GM18951 (cell line): ENCODE measurements around the gene AFP.

ENCODE experiments used
- POLR2A ChIP-seq: IDR thresholded peaks from 4 replicates; pipeline ENCODE4 v1.6.1; 2011; ENCODE audit warnings: mild to moderate bottlenecking; ENCODE audit not compliant: insufficient read length, insufficient read depth; ENCODE audit errors: extremely low read depth
- in situ Hi-C: fragments of 300-500 bp; cut with MboI; formaldehyde crosslinking; loops from one replicate; pipeline ENCODE4 v1.12.0; 2022; ENCODE audit warnings: low sequenced_read_pairs, mixed read lengths, inconsistent platforms; ENCODE audit not compliant: unreplicated experiment

AFP gene

GRCh38 chr4:73420615-73421014 lies 15.4 kb upstream of the AFP start:
- in situ Hi-C loops: no loop called here
- TF ChIP-seq POLR2A: no peak

GRCh38 chr4:73421708-73422457 lies 14.1 kb upstream of the AFP start:
- in situ Hi-C loops: no loop called here
- TF ChIP-seq POLR2A: no peak

- TF ChIP-seq POLR2A: no peak
- in situ Hi-C loops: no loop called here
Observed at GRCh38 chr4:73422458-73422752, 13.6 kb upstream of the AFP start.

- in situ Hi-C loops: no loop called here
- no peak for TF ChIP-seq POLR2A
Observed at GRCh38 chr4:73423184-73423583, 12.8 kb upstream of the AFP start.

- in situ Hi-C loops: no loop called here
- no peak for TF ChIP-seq POLR2A
Observed at GRCh38 chr4:73426666-73427065, 9.4 kb upstream of the AFP start.

GRCh38 chr4:73429118-73429517 lies 6.9 kb upstream of the AFP start:
- TF ChIP-seq POLR2A: no peak
- in situ Hi-C loops: no loop called here

GRCh38 chr4:73429826-73430587 lies 6.0 kb upstream of the AFP start:
- in situ Hi-C loops: no loop called here
- no peak for TF ChIP-seq POLR2A

- no peak for TF ChIP-seq POLR2A
- in situ Hi-C loops: no loop called here
Observed at GRCh38 chr4:73431813-73432168, 4.2 kb upstream of the AFP start.

- TF ChIP-seq POLR2A: no peak
Observed at GRCh38 chr4:73432169-73433000, 3.6 kb upstream of the AFP start.

GRCh38 chr4:73433140-73433539 lies 2.9 kb upstream of the AFP start:
- no peak for TF ChIP-seq POLR2A
- in situ Hi-C loops: no loop called here

More at GRCh38 chr4:73432169-73433000, 3.6 kb upstream of the AFP start:
- in situ Hi-C loops: no loop called here

GRCh38 chr4:73434311-73434710 lies 1.7 kb upstream of the AFP start:
- TF ChIP-seq POLR2A: no peak
- in situ Hi-C loops: no loop called here

GRCh38 chr4:73436674-73437557 lies 895 bp downstream of the AFP start:
- in situ Hi-C loops: no loop called here
- TF ChIP-seq POLR2A: no peak

GRCh38 chr4:73437558-73437956 lies 1.5 kb downstream of the AFP start:
- no peak for TF ChIP-seq POLR2A
- in situ Hi-C loops: no loop called here
